Right lobe of liver (tissue), 6 donors: ENCODE data around the gene CLMP. TPM values are rescaled to one million over a fixed set of nuclear protein-coding genes. Genes with fewer than 3 reads are reported as not detected.

Experiments used
- ATAC-seq, 4 donors: fragments of 200-7000 bp; cut with Tn5 transposase; one replicate each; pipeline ENCODE4 v1.9.1; 2020; ENCODE audit warnings: mild to moderate bottlenecking in 4 of 4, moderate library complexity in 4 of 4
- DNase-seq, 3 donors: peaks; one replicate each; pipeline ENCODE4 v3.0.0-alpha.2; 2020
- H3K27ac ChIP-seq, 3 donors: fragments of 200-600 bp; one replicate each; pipeline ENCODE4 v1.8.0; 2022
- H3K27me3 ChIP-seq, 2 donors: fragments of 200-600 bp; one replicate each; pipeline ENCODE4 v1.8.0; 2022
- H3K36me3 ChIP-seq, 4 donors: fragments of 200-600 bp; sonication (generic) in 1 of 4; one replicate each; pipeline versions ENCODE4 v1.5.1 to v1.8.0; 2017 to 2022; ENCODE audit warnings: control low read depth in 1 of 4
- H3K4me1 ChIP-seq, 4 donors: fragments of 200-600 bp; sonication (generic) in 1 of 4; one replicate each; pipeline versions ENCODE4 v1.5.1 to v1.8.0; 2017 to 2022; ENCODE audit warnings: control low read depth in 1 of 4
- H3K4me3 ChIP-seq, 3 donors: fragments of 200-600 bp; one replicate each; pipeline ENCODE4 v1.8.0; 2022
- H3K9me3 ChIP-seq, 4 donors: fragments of 200-600 bp; sonication (generic) in 1 of 4; one replicate each; pipeline versions ENCODE4 v1.5.1 to v1.8.0; 2017 to 2022; ENCODE audit warnings: control low read depth in 1 of 4
- CTCF ChIP-seq, 4 donors: fragments of 200-600 bp in 3 of 4; fragments of 450-650 bp in 1 of 4; IDR thresholded peaks; one replicate each; pipeline versions ENCODE4 v1.5.1 to v1.8.0; 2016 to 2022; ENCODE audit warnings: antibody characterized with exemption in 4 of 4, mild to moderate bottlenecking in 2 of 4
- POLR2A ChIP-seq: fragments of 450-650 bp; IDR thresholded peaks from one replicate; pipeline ENCODE4 v1.6.1; 2017; ENCODE audit warnings: antibody characterized with exemption, mild to moderate bottlenecking
- WGBS: methylation state at CpG from one replicate; pipeline ENCODE4 v1.1.6; 2018; ENCODE audit warnings: low coverage, low lambda C conversion rate; ENCODE audit not compliant: insufficient coverage; ENCODE audit errors: missing lambda C conversion rate; 5-methylcytosine and 5-hydroxymethylcytosine counted together
- intact Hi-C, 2 donors: fragments of 100-400 bp; cut with DNase I; formaldehyde crosslinking; loops; one replicate each; pipeline versions ENCODE4 v1.11.2 to v1.14.1; 2022
- total RNA-seq, 6 experiments: library from RNA; depleted of rRNA in 2 of 6; stranded (reverse); fragments of >200 nt in 2 of 6; fragmentation: NEBNext Ultra II Directional in 3 of 6; extraction: Animal tissue kit (Norgen Biotek cat#: 25700) in 3 of 6; gene quantifications; one replicate each; pipeline versions ENCODE4 v1.1.0 to v1.2.4, GENCODE V29; 2016 to 2023
- donor health status: DM: no; HTN: yes; CAD: no.
- donor health status: DM: no; HTN: no; CAD: no.
- donor health status: DM: no; HTN: no; CAD: no.
- donor health status: DM: no; HTN: yes; CAD: no.
- donor health status: DM: no; HTN: yes; CAD: no.

Gene CLMP
- total RNA-seq, 6 experiments from 2014 or later, result 0.17 to 1.2 (median 0.51) TPM

- WGBS, result 47% methylated on average over 9 of the region's 10 CpGs
- TF ChIP-seq POLR2A, result no peak
- peak in 3 of 4 donors; percentile 11 to 27 (median 13) for TF ChIP-seq CTCF (IDR thresholded peaks at IDR 0.05)
- ATAC-seq, result peak in 1 of 4 donors; percentile 23
- Histone ChIP-seq H3K4me3 (no peak overlapping the region), H3K27me3 (no peaks in the 10 kb centered on the region), H3K9me3 (no peaks in the 10 kb centered on the region), H3K27ac (no peak overlapping the region), H3K36me3 (no peaks in the 10 kb centered on the region), H3K4me1 (no peaks in the 10 kb centered on the region)
- DNase-seq, result peak in 1 of 3 donors; percentile 17
- intact Hi-C loops, result no loop called here
Observed at GRCh38 chr11:123166071-123166559, 28.9 kb downstream of the CLMP start.

- 82% methylated on average over 7 of the region's 7 CpGs for WGBS
- Histone ChIP-seq H3K36me3 (no peaks in the 10 kb centered on the region), H3K9me3 (no peaks in the 10 kb centered on the region), H3K4me3 (no peak overlapping the region), H3K27ac (no peak overlapping the region), H3K27me3 (no peaks in the 10 kb centered on the region), H3K4me1 (no peaks in the 10 kb centered on the region)
- TF ChIP-seq POLR2A (no peak), CTCF (IDR thresholded peaks at IDR 0.05) (no peak)
- ATAC-seq, result no peak
- intact Hi-C loops, result no loop called here
- no peak for DNase-seq
Observed at GRCh38 chr11:123164732-123165450, 30.2 kb downstream of the CLMP start.

GRCh38 chr11:123163621-123164020 lies 31.4 kb downstream of the CLMP start:
- Histone ChIP-seq H3K27me3 (no peaks in the 10 kb centered on the region), H3K27ac (no peak overlapping the region), H3K4me3 (no peak overlapping the region), H3K9me3 (no peaks in the 10 kb centered on the region), H3K4me1 (no peaks in the 10 kb centered on the region), H3K36me3 (no peaks in the 10 kb centered on the region)
- ATAC-seq (no peak), DNase-seq (no peak)
- 89% methylated on average over 1 of the region's 4 CpGs for WGBS
- no peak for TF ChIP-seq POLR2A
- no peak for TF ChIP-seq CTCF (IDR thresholded peaks at IDR 0.05)
- intact Hi-C loops, result no loop called here

- Histone ChIP-seq H3K9me3 (no peaks in the 10 kb centered on the region), H3K27me3 (no peaks in the 10 kb centered on the region), H3K36me3 (no peaks in the 10 kb centered on the region), H3K4me3 (no peak overlapping the region), H3K27ac (no peak overlapping the region), H3K4me1 (no peaks in the 10 kb centered on the region)
- ATAC-seq (no peak), DNase-seq (no peak)
- intact Hi-C loops, result no loop called here
- no peak for TF ChIP-seq POLR2A
- WGBS, result 63% methylated on average over 6 of the region's 8 CpGs
Observed at GRCh38 chr11:123161376-123162030, 33.5 kb downstream of the CLMP start.
